HG03378 (cell line): ENCODE data around the gene FCRL6.

Experiments used
- ATAC-seq: cut with Tn5 transposase; IDR thresholded peaks from one replicate; pipeline ENCODE4 v1.9.1; 2021; ENCODE audit warnings: mild to moderate bottlenecking, moderate library complexity; ENCODE audit not compliant: unreplicated experiment

FCRL6 gene

GRCh38 chr1:159859767-159860322 lies 57.7 kb downstream of the FCRL6 start:
- ATAC-seq, result no peak

GRCh38 chr1:159860456-159860855 lies 58.3 kb downstream of the FCRL6 start:
- no peak for ATAC-seq

- no peak for ATAC-seq
Measured at GRCh38 chr1:159861218-159861617, 59.1 kb downstream of the FCRL6 start.

- ATAC-seq, result no peak
Measured at GRCh38 chr1:159862031-159862430, 59.9 kb downstream of the FCRL6 start.

- ATAC-seq, result no peak
Measured at GRCh38 chr1:159862557-159862956, 60.4 kb downstream of the FCRL6 start, which contains the start of gene VSIG8. VSIG8 (minus strand) TSS chr1:159862657; CDS start chr1:159862521, 136 bp downstream.

GRCh38 chr1:159864262-159864661 lies 62.1 kb downstream of the FCRL6 start:
- ATAC-seq, result no peak
